ENCODE measurements around the gene ELMO1. TPM values are rescaled to one million over a fixed set of nuclear protein-coding genes. Genes with fewer than 3 reads are reported as not detected.

The ELMO1 gene
- total RNA-seq, 1 experiment from 2014 or later = 7.8 TPM

GRCh38 chr7:37427276-37427940 lies 21.3 kb downstream of the ELMO1 start:
- H2BK5ac ChIP-seq (ENCODE audit: insufficient read length, low read length) = no peak overlapping the region
- H2BK15ac ChIP-seq (ENCODE audit: low read depth, low read length) = no peak overlapping the region
- no peaks in the 10 kb centered on the region; the same call in 1 of the 2 replicates for H3K79me2 ChIP-seq (ENCODE audit: insufficient read depth, low read length)
- H2BK120ac ChIP-seq (ENCODE audit: low read depth, low read length, poor library complexity, severe bottlenecking) = no peak overlapping the region
- H4K20me1 ChIP-seq (ENCODE audit: control insufficient read depth, insufficient read depth, insufficient read length) = no peaks in the 10 kb centered on the region
- Mint-ChIP-seq H3K27ac (no peak overlapping the region), H3K4me1 (no peaks in the 10 kb centered on the region; a peak in 1 of 4 replicates), H3K27me3 (ENCODE audit: low read depth) (no peaks in the 10 kb centered on the region), H3K9me3 (no peaks in the 10 kb centered on the region), H3K36me3 (ENCODE audit: insufficient read depth in 1 of 3, low read depth in 3 of 3) (no peaks in the 10 kb centered on the region), H3K4me3 (no peak overlapping the region)
- no peaks in the 10 kb centered on the region for H3K79me1 ChIP-seq (ENCODE audit: insufficient read depth, low read depth, low read length, poor library complexity, severe bottlenecking)
- H3T11ph ChIP-seq (ENCODE audit: low read length) = no peak overlapping the region
- H4K5ac ChIP-seq (ENCODE audit: insufficient read length, low read depth, low read length) = no peak overlapping the region
- H3K56ac ChIP-seq (ENCODE audit: insufficient read length, low read depth, low read length) = no peak overlapping the region
- H3K18ac ChIP-seq (ENCODE audit: insufficient read length, low read depth, low read length) = no peak overlapping the region
- H2BK12ac ChIP-seq (ENCODE audit: insufficient read length, low read depth, low read length) = no peak overlapping the region
- H3K23ac ChIP-seq (ENCODE audit: insufficient read length, low read depth, low read length) = no peak overlapping the region
- no peak overlapping the region for H4K91ac ChIP-seq (ENCODE audit: insufficient read length, low read depth, low read length)
- no peak overlapping the region for H2AK5ac ChIP-seq (ENCODE audit: insufficient read length, low read length)
- H3K9ac ChIP-seq (ENCODE audit: extremely low read depth, insufficient read length, low read length) = no peak overlapping the region
- H4K8ac ChIP-seq (replicated peaks; ENCODE audit: insufficient read length, low read depth, low read length) = no peak overlapping the region
- H2BK20ac ChIP-seq (ENCODE audit: low read depth, low read length, poor library complexity, severe bottlenecking) = no peak overlapping the region
- no peak overlapping the region for H3K14ac ChIP-seq (ENCODE audit: insufficient read depth, low read length)
- no peaks in the 10 kb centered on the region for H3K23me2 ChIP-seq (ENCODE audit: insufficient read length, low read depth, low read length, poor library complexity, severe bottlenecking)
- no CpG with 5 or more reads among the region's 2 CpGs for WGBS (ENCODE audit: extremely low coverage, insufficient read length, low lambda C conversion rate)
- no peak overlapping the region for H3K4me2 ChIP-seq (ENCODE audit: insufficient read depth, insufficient read length, low read length)
- H3K4ac ChIP-seq (ENCODE audit: low read depth, low read length) = no peak overlapping the region
- no peak for DNase-seq
- no peak overlapping the region for H2AFZ ChIP-seq (ENCODE audit: low read length)
- no peaks in the 10 kb centered on the region for H3K27me3 ChIP-seq (ENCODE audit: insufficient read depth, low read length)
- no peak overlapping the region for H3K27ac ChIP-seq (ENCODE audit: insufficient read length, low read depth, low read length)
- no peaks in the 10 kb centered on the region for H3K4me1 ChIP-seq (ENCODE audit: insufficient read depth, low read length)
- no peaks in the 10 kb centered on the region for H3K9me3 ChIP-seq (ENCODE audit: control insufficient read depth, low read depth, low read length)
- no peak for TF ChIP-seq CTCF (conservative IDR thresholded peaks at IDR 0.05)
